COLO668 (cell line): Measurements from ENCODE around the gene ADAMTS18.
"Not testable (repeated sequence)": the region's sequence is repeated elsewhere in the genome, so short reads cannot be mapped to it uniquely, and the experiment has no call there.

ENCODE experiments used
- DNase-seq: peaks from one replicate; lab custom pipeline; 2025; ENCODE audit not compliant: unreplicated experiment; lab: John Stamatoyannopoulos, UW

ADAMTS18 gene, protein sequence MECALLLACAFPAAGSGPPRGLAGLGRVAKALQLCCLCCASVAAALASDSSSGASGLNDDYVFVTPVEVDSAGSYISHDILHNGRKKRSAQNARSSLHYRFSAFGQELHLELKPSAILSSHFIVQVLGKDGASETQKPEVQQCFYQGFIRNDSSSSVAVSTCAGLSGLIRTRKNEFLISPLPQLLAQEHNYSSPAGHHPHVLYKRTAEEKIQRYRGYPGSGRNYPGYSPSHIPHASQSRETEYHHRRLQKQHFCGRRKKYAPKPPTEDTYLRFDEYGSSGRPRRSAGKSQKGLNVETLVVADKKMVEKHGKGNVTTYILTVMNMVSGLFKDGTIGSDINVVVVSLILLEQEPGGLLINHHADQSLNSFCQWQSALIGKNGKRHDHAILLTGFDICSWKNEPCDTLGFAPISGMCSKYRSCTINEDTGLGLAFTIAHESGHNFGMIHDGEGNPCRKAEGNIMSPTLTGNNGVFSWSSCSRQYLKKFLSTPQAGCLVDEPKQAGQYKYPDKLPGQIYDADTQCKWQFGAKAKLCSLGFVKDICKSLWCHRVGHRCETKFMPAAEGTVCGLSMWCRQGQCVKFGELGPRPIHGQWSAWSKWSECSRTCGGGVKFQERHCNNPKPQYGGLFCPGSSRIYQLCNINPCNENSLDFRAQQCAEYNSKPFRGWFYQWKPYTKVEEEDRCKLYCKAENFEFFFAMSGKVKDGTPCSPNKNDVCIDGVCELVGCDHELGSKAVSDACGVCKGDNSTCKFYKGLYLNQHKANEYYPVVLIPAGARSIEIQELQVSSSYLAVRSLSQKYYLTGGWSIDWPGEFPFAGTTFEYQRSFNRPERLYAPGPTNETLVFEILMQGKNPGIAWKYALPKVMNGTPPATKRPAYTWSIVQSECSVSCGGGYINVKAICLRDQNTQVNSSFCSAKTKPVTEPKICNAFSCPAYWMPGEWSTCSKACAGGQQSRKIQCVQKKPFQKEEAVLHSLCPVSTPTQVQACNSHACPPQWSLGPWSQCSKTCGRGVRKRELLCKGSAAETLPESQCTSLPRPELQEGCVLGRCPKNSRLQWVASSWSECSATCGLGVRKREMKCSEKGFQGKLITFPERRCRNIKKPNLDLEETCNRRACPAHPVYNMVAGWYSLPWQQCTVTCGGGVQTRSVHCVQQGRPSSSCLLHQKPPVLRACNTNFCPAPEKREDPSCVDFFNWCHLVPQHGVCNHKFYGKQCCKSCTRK (N-terminal part only)

GRCh38 chr16:77434530-77435271, at the start of gene ADAMTS18:
Gene ADAMTS18 (minus strand): TSS chr16:77435034. CDS start chr16:77434695, 339 bp downstream.
- peak; percentile 87 for DNase-seq

DNA sequence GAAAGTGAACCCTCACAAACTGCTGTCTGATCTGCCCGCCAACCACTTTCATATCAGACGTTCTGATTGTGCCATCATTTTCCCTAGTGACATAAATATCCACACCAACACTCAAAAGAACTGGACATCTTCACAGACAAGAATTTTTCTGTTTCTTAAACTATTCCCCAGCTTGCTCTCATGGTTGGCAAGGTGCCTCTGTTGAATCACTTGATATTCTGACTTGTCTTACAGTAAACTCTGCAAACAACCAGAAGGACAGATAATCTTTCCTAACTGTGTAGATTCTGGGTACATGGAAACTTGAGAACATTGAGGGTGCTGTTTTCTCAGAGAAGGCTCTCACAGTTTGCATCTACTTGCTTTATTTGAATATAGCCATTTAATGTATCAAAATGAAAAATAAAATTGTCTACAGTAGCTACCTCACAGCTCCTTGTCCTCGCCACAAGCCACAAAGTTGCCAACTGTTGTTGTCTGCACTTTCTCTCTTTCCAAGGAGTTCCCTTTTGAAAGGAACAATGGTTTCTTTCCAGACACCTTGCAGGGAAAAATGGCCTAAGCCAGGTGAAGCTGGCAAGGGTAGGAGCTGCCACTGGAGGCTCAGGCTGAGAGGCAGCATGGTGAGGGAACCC, 46.0 kb upstream of the ADAMTS18 start:
- no peak for DNase-seq

DNA sequence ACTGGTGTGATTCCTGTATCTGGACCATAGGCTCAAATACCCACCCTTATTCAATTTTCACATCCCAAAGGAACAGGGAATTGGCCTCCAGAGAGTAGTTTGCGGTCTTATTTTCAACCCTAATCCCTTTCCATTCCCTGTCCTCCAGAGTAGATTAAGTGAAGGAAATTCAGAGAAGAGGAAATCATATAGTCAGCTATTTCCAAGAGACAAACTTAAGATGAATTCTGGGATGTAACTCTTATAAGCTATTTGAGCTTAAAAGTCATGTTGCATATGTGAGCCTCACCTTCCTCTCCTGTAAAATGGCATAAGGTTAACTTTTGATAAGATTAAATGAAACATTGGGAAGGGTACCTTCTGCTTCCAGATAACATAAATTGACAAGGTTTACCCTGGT, 37.4 kb upstream of the ADAMTS18 start:
- DNase-seq = no peak

DNA sequence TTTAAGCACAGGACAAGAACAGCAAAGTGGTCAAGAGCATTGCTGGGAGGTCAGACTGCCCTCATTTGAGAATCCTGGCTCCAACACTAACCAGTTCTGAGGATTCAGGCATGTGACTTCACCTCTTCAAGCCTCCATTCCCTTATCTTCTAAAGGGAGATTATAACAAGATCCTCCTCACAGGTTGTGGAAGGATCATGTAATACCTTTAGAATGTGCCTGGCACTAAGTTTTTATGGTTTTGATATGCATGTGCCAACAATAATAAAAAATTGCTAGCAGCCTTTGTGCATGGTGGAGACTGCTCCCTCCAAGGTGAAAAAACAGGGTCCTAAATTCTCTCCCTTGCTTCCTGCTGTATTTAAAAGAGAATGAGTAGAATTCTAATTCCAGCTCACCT, 36.0 kb upstream of the ADAMTS18 start:
- DNase-seq = no peak

GRCh38 chr16:77469634-77470033, 34.8 kb upstream of the ADAMTS18 start:
- DNase-seq = no peak

DNA sequence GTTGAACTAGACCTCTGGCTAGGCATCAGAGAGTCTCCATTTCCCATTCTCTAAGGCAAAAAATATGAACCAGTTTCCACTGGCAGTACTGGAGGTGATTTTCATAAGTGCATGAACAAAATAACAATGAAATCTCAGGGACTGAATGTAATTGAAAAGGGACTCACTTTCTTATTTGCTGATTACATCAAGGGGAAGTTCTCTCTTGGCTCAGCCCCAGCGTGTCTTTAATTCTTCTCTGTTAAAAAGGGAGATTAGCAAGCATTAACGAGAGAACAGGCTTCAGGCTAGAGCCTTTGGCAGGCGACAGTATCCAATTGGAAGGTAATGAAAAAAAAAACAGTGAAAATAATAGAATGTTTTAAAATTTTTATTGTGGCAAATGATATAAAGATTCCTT, 34.0 kb upstream of the ADAMTS18 start:
- no peak for DNase-seq

DNA sequence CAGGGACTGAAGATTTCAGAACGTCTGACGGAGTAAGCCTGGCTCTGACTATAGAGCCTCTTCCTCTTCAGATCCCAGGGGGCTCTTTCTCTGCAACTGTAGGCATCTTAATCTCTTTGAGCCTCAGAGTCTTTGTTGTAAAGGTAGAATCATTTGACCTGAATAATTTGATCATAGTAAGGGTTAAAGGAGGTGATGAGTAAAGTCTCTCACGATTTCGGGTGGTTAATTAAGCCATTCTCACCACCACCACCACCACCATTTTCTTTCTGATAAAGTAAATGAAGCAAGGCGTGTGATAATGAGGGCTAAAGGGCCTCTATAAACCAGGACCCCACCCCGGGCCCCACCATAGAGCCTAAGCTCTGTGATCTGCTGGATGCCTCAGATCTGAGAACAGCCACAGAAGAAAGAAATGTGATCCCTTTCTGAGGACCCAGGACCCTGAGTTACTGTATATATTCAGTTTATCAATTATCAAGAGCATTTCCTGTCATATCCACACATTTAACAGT, 33.0 kb upstream of the ADAMTS18 start:
- no peak for DNase-seq

- DNase-seq = not testable (repeated sequence)
Observed at GRCh38 chr16:77463659-77464058, 28.8 kb upstream of the ADAMTS18 start.

DNA sequence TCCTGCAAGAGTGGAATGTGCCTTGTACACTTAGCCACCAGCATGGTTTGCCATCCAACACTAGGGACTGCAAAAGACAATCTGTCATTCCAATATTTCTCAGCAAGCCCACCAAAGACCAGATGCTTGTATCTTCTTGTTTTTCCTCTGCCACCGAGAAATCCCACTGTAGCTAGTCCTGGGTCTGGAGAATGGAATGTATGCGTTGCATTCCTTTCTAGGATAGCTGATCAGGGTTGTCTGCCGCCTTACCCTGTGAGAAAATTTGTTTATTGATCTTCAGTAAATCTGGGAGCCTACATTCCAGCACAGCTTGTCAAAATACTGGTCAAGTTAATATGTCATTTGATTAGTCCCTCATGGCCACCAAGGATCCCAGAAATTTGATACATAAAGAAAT, 28.1 kb upstream of the ADAMTS18 start:
- no peak for DNase-seq

DNA sequence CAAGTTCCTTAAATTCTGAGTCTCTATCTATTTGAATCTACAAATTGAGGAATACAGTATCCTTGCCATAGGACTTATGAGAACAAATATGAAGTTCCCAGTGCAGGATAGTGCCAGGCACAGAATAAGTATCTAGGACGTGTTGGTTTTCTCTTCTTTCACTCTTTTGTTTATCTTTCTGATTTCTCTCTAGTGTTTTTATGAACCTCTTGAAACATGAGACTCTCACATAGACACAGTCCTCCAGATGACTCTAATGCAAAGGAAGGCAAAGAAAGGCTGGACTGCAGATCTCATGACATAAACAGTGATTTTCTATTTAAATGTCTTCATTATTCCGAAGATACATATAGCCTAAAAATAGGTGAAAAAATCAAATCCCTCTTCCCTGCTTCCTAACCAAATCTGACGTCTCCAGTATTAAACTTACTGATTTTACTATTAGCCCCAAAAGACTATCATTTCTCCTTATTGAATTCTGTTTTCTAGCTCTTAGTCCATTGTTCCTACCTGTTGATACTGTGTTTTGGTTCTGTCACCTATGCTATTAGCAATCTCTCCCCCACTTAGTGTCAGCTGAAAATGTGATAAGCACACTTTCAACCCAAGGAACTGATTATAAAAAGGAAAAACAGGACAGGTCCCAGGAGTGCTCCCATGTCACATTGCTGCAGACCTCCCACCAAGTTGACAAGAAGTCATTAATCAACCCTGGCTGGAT, 24.9 kb upstream of the ADAMTS18 start:
- no peak for DNase-seq

DNA sequence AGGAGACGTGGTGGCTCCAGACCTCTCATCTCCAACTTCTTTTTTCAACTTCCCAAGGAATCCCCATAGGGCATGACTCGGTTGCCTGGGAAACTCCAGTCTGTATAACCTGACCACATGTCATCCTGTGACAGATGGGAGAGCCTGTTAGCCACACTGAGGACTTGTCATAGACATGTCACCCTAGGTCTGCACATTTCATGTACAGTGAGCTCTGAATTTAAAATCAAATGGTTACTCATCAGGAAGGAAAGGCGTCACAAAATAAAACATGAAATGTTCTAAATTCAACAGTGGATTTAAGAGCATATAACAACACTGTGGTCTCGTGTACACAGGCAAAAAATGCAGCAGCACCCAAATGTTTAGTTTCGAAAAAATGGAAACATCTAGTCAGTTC, 22.2 kb upstream of the ADAMTS18 start:
- no peak for DNase-seq

DNA sequence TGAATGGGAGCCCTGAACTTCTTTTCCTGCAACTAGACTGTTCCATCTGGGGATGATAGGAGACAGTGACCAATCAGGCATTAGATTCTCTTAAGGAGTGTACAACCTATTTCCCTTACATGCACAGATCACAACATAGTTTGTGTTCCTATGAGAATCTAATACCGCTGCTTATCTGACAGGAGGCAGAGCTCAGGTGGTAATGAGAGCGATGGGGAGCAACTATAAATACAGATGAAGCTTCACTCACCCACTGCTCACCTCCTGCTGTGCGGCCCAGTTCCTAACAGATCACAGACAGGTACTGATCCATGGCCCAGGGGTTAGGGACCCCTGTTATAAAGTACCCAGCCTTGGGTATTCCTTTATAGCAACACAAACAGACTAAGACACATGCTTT, 17.4 kb upstream of the ADAMTS18 start:
- DNase-seq = no peak

- DNase-seq = peak; percentile 98
Observed at GRCh38 chr16:77450790-77451487, 16.1 kb upstream of the ADAMTS18 start.

DNA sequence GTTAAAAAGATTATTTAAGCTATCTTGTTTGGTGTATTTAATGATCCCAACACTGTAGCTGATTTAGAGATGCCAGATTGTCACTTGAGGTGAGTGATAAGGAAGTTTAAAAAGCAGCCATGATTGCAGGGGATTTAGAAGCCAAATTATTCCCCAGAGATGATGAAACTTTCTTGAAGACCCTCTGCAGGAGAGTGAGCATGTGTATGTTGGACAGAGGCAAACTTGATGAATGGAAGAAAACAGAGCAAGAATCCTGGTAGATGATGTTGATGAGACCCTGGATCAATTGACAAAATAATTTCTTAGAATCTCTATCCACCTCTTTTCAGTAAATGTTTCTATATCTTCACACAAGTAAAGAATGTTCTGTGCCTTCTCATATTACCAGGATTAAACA, 14.4 kb upstream of the ADAMTS18 start:
- no peak for DNase-seq

DNA sequence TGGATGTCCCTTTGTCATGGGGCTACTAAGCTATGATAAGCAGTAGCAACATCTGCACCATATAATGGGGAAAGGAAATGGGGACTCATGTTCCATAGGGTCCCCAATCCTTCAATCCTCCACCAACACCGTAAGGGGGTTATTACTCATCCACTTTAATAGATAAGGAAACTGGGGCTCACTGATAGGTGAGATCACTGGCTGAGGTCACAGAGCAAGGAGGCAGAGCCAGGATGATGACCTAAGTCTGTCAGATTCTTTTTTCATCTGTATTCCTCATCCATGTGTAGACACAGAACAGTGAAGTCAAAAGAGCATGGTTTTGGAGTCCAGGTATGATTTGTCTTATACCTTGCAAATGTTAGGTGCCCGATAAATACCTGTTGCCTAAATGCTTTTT, 10.5 kb upstream of the ADAMTS18 start:
- DNase-seq = no peak

- DNase-seq = no peak
Observed at GRCh38 chr16:77444147-77444460, 9.3 kb upstream of the ADAMTS18 start.

GRCh38 chr16:77443357-77444146, 8.7 kb upstream of the ADAMTS18 start:
- no peak for DNase-seq

DNA sequence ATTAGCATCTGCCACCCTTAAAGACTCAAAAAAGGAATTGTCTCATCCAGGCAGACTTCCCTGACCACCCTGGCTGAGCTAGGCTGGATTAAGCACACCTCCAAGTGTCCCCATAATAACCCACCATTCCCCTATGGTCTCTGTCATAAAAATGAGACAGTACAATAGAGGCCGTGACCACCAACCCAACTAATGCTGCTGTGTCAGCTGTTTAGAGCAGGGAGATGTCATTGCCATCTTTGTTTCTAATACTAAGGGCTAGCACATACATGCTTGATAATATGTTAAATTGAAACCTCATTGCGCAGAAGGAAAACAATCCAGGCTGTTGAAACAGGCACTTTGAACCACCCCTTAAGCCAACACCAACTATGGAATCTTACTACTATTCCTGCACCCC, 7.2 kb upstream of the ADAMTS18 start:
- DNase-seq = no peak
